Stimulated activated CD4-positive, alpha-beta T cell treated with anti-CD3 and anti-CD28 coated beads, Interleukin-12 subunit alpha, Interleukin-12 subunit beta, amount 100 ng/mL, for 48 hours (primary cell): ENCODE measurements around the gene FAM13B.
"Not testable (repeated sequence)": the region's sequence is repeated elsewhere in the genome, so short reads cannot be mapped to it uniquely, and the experiment has no call there.

Source experiments
- DNase-seq, 3 donors: peaks; one replicate each; pipeline ENCODE4 v3.0.0-alpha.2; 2020; ENCODE audit warnings: low read depth in 2 of 3, low spot score in 1 of 3

The FAM13B gene

DNA sequence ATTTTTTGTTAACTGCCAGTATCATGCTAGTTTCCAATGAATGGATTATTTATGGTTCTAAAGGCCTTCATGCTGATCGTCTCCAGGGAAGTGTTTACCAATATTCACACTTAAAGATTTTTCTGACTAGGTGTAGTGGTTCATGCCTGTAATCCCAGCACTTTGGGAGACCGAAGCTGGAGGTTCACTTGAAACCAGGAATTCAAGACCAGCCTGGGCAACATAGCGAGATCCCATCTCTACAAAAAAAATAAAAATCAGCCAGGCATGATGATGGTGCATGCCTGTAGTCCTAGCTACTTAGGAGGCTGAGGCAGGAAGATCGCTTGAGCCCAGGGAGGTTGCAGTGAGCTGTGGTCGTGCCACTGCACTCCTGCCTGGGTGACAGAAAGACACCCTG lies 43.5 kb downstream of the FAM13B start:
- no peak for DNase-seq

DNA sequence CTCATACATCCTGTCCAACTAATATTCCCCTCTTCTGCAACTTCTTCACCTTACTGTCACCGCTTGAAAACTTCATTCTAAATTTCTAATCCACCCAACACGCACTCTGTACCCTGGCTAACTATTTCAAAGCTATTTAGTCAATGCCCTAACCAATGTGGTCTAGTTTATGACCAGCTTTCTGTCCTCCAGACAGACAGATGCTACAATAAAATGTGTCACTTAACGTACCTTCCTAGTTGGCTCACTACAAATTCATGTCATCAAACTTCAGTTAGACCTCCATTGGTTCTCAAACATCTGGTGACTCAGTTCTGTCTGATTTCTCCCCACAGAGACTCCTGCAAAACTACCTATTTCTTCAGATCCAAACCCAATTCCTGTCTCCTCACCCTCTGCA lies 57.7 kb downstream of the FAM13B start:
- DNase-seq = no peak

DNA sequence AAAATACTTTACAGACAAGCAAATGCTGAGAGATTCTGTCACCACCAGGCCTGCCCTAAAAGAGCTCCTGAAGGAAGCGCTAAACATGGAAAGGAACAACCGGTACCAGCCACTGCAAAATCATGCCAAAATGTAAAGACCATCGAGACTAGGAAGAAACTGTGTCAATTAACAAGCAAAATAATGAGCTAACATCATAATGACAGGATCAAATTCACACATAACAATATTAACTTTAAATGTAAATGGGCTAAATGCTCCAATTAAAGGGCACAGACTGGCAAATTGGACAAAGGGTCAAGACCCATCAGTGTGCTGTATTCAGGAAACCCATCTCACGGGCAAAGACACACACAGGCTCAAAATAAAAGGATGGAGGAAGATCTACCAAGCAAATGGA lies 62.5 kb downstream of the FAM13B start:
- not testable (repeated sequence) for DNase-seq

DNA sequence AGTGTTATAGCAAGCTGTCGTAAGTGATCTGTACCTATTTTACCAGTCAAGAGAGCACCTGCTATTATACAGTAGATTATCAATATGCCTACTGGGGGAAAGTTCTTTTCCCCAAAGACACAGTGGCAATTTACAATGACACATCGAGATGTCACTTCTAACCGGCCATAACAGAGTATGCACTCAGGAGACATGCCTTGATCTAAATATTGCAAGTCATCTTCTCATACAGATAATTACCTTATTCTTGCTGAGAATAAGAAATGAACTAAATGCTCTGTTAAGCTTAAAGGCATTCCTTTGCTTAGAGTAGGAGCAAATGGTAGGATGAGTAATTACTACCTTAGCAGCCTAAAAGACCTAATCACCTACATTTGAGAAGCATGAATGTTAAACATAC lies 72.1 kb downstream of the FAM13B start:
- no peak for DNase-seq

DNA sequence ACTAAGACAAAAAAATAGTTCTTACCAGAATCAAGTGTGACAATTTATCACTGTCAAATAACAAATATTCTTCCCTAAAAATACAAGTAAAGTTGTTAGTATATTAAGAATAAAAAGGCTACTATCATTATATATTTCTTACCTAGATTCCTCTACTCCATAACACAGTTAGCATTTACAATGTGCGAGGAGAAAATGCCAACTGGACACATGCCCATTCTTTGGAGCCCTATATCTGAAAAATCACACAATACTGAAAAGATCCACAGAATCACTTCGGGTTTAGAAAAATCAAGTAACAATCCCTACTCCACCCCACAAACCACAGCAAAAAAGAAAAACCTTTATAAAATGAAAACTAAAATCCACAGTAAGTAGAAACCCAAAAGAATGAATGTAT lies 72.7 kb downstream of the FAM13B start:
- no peak for DNase-seq

DNA sequence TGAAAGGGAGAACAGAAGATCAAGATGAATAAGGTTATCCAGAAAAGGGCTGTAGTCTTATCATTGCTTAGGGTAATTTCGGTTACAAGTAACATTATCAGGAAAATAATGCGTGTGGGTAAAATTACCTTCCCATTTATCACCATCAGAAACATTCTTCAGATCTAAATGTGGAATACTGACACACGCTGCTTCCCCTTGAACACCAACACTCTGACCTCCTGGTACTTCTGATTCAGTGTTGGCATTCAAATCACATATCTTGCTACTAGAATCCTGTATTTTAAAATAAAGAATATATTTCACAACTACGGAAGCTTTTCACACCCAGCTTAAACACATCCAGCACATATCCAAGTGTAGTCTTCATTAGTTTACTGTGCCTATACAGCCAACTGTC lies 73.4 kb downstream of the FAM13B start:
- no peak for DNase-seq

DNA sequence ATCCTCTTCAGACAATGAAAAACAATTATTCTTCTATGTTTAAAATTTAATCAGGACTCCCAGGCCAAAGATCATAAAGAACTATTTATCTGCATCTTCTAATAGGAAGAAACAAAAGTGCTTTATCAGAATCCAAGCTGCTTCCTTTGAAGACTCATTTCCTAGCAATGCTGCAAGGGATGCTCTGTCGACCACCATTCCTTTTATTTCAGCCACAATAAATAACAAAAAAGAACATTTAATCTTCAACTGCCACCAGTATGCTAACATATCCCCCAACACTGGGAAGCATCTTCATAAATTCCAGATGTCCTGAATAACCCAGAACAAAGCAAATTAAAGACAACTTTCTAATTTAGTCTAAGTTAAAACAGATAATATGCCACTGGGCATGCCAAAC lies 74.9 kb downstream of the FAM13B start:
- no peak for DNase-seq

DNA sequence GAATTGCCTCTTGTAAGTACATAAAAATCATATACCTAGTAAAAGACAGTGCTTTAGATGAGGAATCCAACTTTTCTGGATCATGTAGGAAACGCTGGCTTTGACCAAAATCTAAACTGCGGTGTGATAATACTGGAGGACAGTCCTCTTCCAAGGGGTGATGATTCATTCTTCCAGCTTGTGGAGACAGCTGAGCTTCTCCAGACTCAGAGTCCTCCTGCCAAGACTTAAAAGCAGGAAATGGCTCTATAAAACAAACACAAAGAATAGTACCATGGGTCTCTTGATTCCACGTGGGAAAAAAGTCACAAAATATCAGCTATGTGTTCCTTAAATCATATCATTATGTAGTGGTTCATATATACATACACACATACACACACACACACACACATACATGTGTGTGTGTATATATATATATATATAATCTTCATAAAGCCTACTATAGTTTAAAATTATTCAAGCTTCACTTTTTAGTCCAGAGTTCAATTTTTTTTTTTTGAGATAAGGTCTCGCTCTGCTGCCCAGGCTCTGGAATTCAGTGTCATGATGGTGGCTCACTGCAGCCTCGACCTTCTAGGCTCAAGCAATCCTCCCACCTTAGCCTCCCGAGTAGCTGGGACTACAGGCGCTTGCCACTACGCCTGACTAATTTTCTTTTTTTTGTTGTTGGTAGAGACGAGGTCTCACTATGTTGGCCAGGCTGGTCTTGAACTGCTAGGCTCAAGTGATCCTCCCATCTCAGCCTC lies 78.6 kb downstream of the FAM13B start:
- DNase-seq = no peak

DNA sequence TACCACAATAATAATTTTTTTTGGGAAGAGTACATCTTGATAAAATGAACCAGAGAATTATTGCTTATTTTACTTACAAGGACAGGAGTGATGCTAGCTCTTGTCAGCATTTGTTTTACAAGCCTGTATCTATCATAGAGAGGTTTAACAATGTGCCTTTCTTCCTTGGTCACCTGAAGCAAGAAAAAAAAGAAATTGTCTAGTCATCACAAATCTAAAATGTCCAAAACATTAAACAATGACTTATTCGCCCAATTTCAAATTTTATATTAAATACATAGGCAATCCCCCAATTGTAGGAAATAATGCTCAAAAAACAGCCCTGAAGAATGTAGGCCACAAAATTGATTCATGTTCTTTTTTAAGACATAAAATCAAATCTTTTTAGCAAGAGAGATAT lies 87.1 kb downstream of the FAM13B start:
- DNase-seq = no peak

DNA sequence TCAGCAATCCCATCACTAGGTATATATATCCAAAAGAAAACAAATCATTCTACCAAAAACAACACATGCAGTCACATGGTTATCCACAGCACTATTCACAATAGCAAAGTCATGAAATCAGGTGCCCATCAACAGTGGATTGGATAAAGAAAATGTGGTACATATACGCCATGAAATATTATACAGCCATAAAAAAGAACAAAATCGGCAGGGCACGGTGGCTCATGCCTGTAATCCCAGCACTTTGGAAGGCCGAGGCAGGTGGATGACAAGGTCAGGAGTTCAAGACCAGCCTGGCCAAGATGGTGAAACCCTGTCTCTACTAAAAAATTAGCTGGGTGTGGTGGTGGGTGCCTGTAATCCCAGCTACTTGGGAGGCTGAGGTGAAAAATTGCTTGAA lies 88.6 kb downstream of the FAM13B start:
- not testable (repeated sequence) for DNase-seq

DNA sequence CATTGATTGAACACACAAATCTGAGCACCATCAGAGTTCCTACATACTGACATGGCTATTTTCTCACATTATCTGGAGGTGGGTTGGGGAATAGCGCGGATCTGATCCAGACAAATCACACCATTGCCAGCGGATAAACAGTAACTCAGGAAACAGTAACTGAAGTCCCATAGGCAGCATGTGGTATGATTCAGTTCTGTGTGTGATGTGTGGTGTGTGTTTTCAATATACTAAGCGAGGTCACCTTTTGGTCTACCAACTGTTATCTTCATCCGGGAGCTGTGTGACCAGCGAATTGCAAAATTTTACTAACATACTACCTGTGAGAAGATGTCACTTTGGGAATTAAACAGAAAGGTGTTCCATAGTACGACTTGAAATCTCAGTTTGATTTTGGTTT lies 93.5 kb downstream of the FAM13B start:
- DNase-seq = no peak

DNA sequence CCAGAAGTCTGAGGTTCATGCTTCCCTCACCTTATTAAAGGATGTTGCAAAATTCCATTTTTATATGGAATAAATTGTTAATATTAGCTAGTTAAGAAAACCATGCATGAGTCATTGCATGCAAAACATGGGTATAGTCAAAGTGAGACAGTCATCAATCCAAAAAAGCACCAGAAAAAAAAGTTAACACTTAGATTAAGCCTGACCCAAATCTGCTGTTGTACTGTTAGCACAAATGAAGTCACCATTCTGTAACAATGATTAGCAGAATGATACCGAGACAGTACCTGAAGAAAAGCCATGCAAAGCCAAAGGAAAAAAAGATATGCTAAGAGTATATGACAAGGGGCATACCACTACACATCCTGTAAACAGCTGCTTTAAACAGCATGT lies 94.1 kb downstream of the FAM13B start:
- no peak for DNase-seq

DNA sequence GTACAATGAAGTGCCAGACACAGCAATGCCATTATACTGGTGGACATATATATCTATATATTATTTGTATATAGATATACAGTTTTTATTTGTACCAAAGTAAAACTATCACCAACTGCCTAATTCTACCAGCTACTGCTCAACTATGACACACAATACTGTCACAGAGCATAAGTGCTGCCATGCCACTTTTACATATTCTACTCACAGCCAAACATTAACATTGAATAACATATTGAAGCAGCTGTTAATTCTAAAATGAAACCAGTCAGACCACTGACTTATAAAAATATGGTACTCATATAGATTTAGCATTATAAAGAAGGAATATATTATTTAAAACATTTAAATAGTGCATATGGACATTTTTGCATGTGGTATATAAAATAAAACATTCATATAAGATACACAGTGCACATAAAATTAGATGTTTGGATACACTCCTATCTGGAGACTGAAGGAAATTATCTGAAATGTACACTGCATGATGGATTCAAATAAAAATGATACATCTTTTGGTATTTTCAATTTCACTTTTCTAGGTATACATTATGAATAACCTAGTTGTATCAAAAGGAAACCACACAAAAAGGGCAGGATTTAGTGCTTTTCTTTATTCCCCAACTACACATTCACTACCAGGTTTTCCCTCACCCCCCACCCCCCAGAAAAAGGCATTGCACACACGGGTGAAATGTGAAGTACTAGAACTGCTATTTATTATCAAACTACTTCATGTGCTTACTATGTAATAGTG lies 94.7 kb downstream of the FAM13B start:
- DNase-seq = no peak

DNA sequence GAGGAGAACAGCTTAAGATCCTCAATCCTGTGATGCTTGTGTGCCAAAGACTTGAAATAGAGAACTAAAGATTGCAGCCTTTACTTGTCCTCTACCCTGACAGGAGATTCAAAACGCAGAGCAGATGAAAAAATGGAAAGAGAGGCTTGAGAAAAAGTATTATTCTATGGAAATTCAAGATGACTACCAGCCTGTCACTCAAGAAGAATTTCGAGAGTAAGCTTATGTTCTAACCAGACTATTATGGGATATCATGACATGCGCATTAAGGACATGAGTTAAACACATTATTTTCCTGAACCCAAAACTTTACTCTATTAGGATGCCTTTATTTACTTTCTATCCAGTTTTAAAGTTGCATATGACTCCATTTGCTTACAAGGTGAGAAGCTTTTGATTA lies 97.2 kb downstream of the FAM13B start:
- no peak for DNase-seq

DNA sequence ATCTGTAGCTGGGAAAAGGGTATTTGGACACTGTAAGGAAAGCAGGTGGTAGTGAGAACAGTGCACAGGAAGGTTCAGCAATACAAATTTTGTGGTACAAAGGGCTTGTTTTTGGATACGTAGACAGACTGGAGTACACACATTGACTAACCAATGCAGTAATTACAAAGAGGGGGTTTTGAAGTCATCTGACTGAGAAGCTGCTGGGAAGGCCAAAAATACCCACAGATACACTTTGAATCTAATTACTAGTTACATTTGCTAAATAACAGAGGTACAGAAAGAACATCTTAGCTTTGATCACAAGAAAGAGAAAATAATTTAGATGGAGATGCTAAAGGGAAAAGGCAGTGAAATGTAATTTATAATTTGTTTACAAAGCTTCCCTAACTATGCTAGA lies 97.7 kb downstream of the FAM13B start:
- no peak for DNase-seq

DNA sequence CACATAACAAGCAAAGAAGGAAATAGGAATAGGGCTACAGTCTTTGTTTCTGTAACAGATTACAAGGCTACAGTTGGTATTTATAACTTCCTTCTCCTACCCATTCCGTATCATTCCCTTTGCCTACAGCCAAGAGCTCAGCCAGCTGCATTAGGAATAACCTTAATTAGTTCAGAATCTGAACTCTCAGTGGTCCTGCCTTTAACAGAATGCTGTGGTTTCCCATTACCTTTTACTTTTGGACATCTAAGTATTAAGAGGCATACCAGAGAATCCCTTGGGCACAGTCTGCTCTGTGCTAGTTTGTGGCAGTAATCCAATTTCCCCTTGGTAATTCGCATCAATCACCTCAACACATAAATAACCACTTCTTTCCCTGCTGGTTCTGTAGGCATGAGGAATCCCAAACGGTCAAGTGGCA lies 99.4 kb downstream of the FAM13B start:
- no peak for DNase-seq

DNA sequence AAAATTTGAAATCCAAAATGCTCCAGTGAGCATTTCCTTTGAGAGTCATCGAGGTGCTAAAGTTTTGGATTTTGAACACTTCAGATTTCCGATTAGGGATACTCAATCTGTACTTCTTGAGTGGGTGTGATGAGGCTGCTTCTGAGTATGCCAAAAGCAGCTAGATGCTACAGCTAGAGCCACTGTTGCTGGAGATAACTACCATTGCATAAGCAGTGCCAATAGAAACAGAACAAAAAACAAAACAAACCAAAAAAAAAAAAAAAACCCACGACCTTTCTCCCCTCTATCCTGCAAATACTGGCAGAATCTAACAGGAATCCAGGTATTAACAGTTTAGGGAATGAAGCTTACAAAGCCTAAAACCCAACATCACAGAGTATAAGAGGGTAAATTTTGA lies 100.1 kb downstream of the FAM13B start:
- DNase-seq = no peak

DNA sequence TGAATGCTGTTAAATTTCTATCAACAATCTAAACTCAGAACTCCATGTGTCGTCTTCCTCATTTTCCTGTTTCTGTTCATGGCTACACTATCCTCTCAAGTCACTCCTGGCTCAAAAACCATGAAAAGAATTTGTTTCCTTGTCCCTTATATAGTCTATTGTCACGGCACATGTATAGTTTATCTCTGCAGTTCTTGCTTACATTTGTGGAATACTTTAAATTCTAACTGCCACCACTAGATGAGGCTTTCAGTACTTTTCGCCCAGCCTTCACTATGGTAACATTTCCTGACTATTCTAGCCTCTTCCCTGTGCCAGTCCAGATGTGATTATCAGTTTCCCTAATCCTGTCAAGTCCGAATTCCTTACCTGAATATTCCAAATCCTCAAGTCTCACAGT lies 109.0 kb downstream of the FAM13B start:
- no peak for DNase-seq

DNA sequence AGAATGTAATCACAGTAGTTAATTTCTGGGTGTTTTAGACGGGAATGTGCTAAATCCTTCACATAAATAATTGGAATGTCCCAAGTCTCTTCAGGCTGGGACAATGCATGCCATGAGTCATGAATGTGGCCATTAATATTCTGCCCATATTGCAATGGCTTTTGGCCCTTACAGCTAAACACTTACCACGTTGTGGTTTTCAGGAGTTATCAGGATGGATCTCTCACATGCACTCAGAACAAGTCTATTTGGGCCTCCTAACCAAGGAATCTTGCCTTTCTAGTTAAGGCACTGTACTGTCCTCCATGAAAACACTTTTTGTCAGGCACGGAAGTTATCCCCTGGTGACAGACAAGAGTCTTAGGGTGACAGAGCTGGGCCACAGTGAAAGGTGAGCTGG lies 110.9 kb downstream of the FAM13B start:
- no peak for DNase-seq

DNA sequence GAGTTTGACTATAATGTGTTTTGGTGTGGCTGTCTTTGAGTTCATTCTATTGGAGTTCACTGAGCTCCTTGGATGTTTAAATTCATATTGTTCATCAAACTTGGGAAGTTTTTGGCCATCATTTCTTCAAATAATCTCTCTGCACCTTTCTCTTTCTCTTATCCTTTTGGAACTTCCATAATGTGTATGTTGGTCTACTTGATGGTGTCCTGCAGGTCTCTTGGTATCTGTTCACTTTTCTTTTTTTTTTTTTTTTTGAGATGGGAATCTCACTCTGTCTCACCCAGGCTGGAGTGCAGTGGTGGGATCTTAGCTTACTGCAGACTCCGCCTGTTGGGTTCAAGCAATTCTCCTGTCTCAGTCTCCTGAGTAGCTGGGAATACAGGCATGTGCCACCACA lies 116.0 kb downstream of the FAM13B start:
- no peak for DNase-seq

DNA sequence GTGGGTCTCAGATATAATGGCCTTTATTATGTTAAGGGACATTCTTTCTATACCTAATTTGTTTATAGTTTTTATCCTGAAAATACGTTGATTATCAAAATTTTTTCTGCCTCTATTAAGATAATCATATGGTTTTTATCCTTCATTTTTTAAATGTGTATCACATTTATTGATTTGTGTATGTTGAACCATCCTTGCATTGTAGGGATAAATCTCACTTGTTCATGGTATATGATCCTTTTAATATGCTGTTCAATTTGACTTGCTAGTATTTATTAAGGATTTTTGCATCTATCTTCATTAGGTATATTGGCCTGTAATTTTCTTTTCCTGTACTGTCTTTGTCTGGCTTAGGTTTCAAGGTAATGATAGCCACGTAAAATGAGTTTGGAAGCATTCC lies 118.1 kb downstream of the FAM13B start:
- no peak for DNase-seq

DNA sequence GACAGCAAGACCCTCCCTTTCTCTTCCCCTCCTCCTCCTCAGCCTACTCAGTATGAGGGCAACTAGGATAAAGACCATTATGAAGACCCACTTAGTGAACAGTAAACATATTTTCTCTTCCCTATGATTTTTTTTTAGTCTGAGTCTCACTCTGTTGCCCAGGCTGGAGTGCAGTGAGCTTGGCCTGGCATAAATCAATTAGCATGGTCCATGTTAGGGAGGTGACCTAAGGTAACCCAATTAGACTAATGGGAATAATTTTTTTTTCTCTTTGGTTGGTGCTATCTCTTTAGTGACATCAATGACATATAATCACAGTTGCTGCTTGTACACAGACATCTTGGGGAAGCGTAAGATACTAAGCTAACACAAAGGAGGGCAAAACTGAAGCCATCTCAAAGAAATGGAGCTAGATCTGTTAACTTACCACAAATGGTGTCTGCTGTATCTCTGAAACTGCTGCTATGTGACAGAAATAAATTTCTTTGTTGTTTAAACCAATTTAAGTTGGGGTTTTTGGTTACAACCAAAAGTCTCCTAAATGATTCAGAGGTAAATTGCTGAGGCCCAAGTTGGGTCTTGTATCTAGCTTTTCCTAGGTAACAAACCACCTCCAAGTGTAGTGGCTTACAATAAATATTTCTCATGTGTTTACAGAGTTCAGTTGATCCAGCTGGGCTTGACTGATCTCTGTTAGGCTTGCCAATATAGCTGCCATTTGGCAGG lies 130.3 kb downstream of the FAM13B start:
- DNase-seq = no peak
